ENCODE data around the gene C19orf53. TPM values are rescaled to one million over a fixed set of nuclear protein-coding genes. Genes with fewer than 3 reads are reported as not detected.

The C19orf53 gene
- total and polyA plus RNA-seq, 7 experiments from 2014 or later, result 57.2 to 289 (median 89.0) TPM

DNA sequence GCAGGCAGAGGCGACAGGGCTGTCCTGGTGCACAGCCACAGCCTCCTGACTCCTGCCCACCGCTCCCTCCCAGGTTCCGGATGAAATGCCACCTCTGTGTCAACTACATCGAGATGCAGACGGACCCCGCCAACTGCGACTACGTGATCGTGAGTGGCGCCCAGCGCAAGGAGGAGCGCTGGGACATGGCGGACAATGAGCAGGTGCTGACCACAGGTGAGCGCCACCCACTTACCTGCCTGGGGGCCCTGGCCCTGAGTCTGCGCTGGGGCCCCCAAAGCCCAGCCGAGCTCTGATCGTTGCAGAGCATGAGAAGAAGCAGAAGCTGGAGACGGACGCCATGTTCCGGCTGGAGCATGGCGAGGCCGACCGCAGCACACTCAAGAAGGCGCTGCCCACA is 15.5 kb upstream of the C19orf53 start:
- no peaks in the 10 kb centered on the region for H3K27me3 ChIP-seq (ENCODE audit: control insufficient read depth in 2 of 2, insufficient read depth in 2 of 2, low read length in 2 of 2)
- ATAC-seq, result no peak
- intact Hi-C loops (cut with micrococcal nuclease), result no loop called here
- Mint-ChIP-seq H3K4me3 (no peak overlapping the region), H3K27me3 (no peaks in the 10 kb centered on the region), H3K36me3 (peaks cover 10 to 32% (median 19%) of the 10 kb centered on the region in 5 donors), H3K9me3 (peaks cover 0 to 1% (median 0%) of the 10 kb centered on the region in 11 donors), H3K4me1 (peaks cover 2 to 14% (median 7%) of the 10 kb centered on the region in 7 donors), H3K27ac (no peak overlapping the region)
- POLR2A ChIA-PET, result no interaction called here
- H3K4me3 ChIP-seq (ENCODE audit: low read length), result no peak overlapping the region
- H3K36me3 ChIP-seq (ENCODE audit: control insufficient read depth in 2 of 3, insufficient read depth in 3 of 3, low read length in 3 of 3), result peaks cover 6 to 81% (median 11%) of the 10 kb centered on the region in 3 experiments
- DNase-seq, result no peak
- no peaks in the 10 kb centered on the region for H3K9me3 ChIP-seq (ENCODE audit: control insufficient read depth in 2 of 3, low read length in 3 of 3)
- CTCF ChIA-PET, result no interaction called here
- no peaks in the 10 kb centered on the region for H3K4me1 ChIP-seq (ENCODE audit: control insufficient read depth in 2 of 2, insufficient read depth in 2 of 2, low read length in 2 of 2)
- no peak overlapping the region for H3K27ac ChIP-seq (ENCODE audit: low read depth, low read length)

DNA sequence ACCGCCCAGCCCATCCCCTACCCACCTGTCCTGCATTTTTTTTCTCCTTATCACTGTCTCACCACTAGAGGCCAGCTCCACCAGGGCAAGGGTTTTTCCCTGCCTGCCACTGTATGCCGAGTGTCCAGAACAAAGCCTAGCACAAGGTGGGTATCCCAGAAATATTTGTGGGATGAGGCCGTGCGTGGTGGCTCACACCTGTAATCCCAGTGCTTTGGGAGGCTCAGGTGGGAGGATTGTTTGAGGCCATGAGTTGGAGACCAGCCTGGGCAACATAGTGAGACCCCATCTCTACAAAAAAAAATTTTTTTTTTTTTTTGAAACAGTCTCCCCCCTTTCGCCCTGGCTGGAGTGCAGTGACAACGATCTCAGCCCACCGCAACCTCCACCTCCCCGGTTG is 12.8 kb upstream of the C19orf53 start:
- peaks cover 13 to 25% (median 17%) of the 10 kb centered on the region in 7 donors for H3K4me1 Mint-ChIP-seq
- no peaks in the 10 kb centered on the region for H3K27me3 ChIP-seq (ENCODE audit: control insufficient read depth in 2 of 2, insufficient read depth in 2 of 2, low read length in 2 of 2)
- H3K36me3 ChIP-seq (ENCODE audit: control insufficient read depth in 2 of 3, insufficient read depth in 3 of 3, low read length in 3 of 3), result peaks cover 0 to 54% (median 5%) of the 10 kb centered on the region in 3 experiments
- intact Hi-C loops (cut with micrococcal nuclease), result no loop called here
- H3K4me1 ChIP-seq (ENCODE audit: control insufficient read depth in 2 of 2, insufficient read depth in 2 of 2, low read length in 2 of 2), result peaks cover 0 to 11% of the 10 kb centered on the region in 2 donors
- peaks cover 0 to 1% (median 0%) of the 10 kb centered on the region in 11 donors for H3K9me3 Mint-ChIP-seq
- no peaks in the 10 kb centered on the region for H3K27me3 Mint-ChIP-seq
- H3K4me3 Mint-ChIP-seq, result no peak overlapping the region
- H3K27ac Mint-ChIP-seq, result peak overlapping the region in 1 of 9 donors; percentile 84
- peaks cover 5 to 24% (median 12%) of the 10 kb centered on the region in 5 donors for H3K36me3 Mint-ChIP-seq
- H3K9me3 ChIP-seq (ENCODE audit: control insufficient read depth in 2 of 3, low read length in 3 of 3), result no peaks in the 10 kb centered on the region
- H3K4me3 ChIP-seq (ENCODE audit: low read length), result no peak overlapping the region
- ChIA-PET POLR2A (interaction anchor here (0.7 to 2.0 kb wide), 3 partner anchors 12 to 68 kb away, joined by 3 to 4 read pairs (median 3); a partner anchor contains a TSS), CTCF (no interaction called here)
- no peak for DNase-seq
- ATAC-seq, result no peak
- no peak overlapping the region for H3K27ac ChIP-seq (ENCODE audit: low read depth, low read length)

DNA sequence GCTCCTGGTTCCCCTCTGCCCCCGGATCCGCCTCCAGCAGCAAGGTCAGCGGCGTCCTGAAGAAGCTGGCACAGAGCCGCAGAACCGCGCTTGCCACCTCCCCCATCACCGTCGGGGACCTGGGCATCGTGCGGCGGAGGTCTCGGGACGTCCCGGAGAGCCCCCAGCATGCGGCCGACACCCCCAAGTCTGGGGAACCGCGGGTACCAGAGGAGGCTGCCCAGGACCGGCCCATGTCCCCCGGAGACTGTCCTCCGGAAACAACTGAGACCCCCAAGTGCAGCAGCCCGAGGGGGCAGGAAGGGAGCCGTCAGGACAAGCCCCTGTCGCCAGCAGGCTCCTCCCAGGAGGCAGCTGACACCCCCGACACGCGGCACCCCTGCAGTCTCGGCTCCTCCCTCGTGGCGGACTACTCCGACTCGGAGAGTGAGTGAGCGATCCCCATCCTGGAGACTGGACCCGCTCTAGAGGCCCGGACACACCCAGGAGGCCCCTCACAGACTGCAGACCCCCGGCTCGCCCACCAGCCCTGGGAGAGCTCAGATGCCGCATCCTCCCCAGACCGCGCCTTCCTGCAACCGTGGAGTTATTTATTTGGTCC is 11.5 kb upstream of the C19orf53 start:
- Mint-ChIP-seq H3K9me3 (peaks cover 0 to 1% (median 0%) of the 10 kb centered on the region in 11 donors), H3K4me1 (peaks cover 13 to 27% (median 18%) of the 10 kb centered on the region in 7 donors), H3K4me3 (peak overlapping the region in 2 of 10 donors; percentile 46 to 89), H3K27ac (no peak overlapping the region), H3K36me3 (peaks cover 5 to 18% (median 12%) of the 10 kb centered on the region in 5 donors), H3K27me3 (no peaks in the 10 kb centered on the region)
- ChIA-PET CTCF (no interaction called here), POLR2A (interaction anchor here (0.9 kb wide), 2 partner anchors 11 to 13 kb away, joined by 3 read pairs; no protein-coding TSS in a partner anchor)
- intact Hi-C loops (cut with micrococcal nuclease), result no loop called here
- DNase-seq (no peak), ATAC-seq (no peak)
- no peaks in the 10 kb centered on the region for H3K27me3 ChIP-seq (ENCODE audit: control insufficient read depth in 2 of 2, insufficient read depth in 2 of 2, low read length in 2 of 2)
- no peaks in the 10 kb centered on the region for H3K9me3 ChIP-seq (ENCODE audit: control insufficient read depth in 2 of 3, low read length in 3 of 3)
- H3K27ac ChIP-seq (ENCODE audit: low read depth, low read length), result no peak overlapping the region
- H3K36me3 ChIP-seq (ENCODE audit: control insufficient read depth in 2 of 3, insufficient read depth in 3 of 3, low read length in 3 of 3), result peaks cover 0 to 41% (median 5%) of the 10 kb centered on the region in 3 experiments
- H3K4me1 ChIP-seq (ENCODE audit: control insufficient read depth in 2 of 2, insufficient read depth in 2 of 2, low read length in 2 of 2), result peaks cover 0 to 11% of the 10 kb centered on the region in 2 donors
- no peak overlapping the region for H3K4me3 ChIP-seq (ENCODE audit: low read length)

DNA sequence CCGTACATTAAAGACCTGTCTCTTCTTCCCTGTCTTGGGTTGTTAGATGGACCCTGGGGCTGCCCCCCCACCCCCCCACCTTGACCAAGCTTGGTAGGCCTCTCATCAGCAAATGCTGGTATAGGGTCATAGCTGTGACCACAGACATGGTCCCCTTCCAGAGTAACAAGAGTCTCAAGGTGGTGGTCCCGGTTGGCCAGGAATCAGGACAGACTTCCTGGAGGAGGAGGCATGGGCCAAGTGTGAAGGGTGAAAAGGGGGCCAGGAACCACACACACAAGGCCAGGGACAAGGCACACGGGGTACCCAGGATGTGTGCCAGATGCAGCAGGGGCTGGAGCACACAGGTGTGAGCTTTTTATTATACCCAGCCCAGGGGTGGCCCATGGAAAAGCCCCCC is 11.0 kb upstream of the C19orf53 start:
- Mint-ChIP-seq H3K36me3 (peaks cover 3 to 16% (median 7%) of the 10 kb centered on the region in 5 donors), H3K9me3 (no peaks in the 10 kb centered on the region), H3K4me3 (peak overlapping the region; percentile 62 to 89 (median 79)), H3K4me1 (peaks cover 10 to 26% (median 18%) of the 10 kb centered on the region in 7 donors), H3K27ac (peak overlapping the region in 2 of 9 donors; percentile 51 to 92), H3K27me3 (no peaks in the 10 kb centered on the region)
- H3K27me3 ChIP-seq (ENCODE audit: control insufficient read depth in 2 of 2, insufficient read depth in 2 of 2, low read length in 2 of 2), result no peaks in the 10 kb centered on the region
- peaks cover 0 to 38% (median 5%) of the 10 kb centered on the region in 3 experiments for H3K36me3 ChIP-seq (ENCODE audit: control insufficient read depth in 2 of 3, insufficient read depth in 3 of 3, low read length in 3 of 3)
- no peaks in the 10 kb centered on the region for H3K9me3 ChIP-seq (ENCODE audit: control insufficient read depth in 2 of 3, low read length in 3 of 3)
- intact Hi-C loops (cut with micrococcal nuclease), result no loop called here
- CTCF ChIA-PET, result no interaction called here
- H3K4me3 ChIP-seq (ENCODE audit: low read length), result no peak overlapping the region
- H3K4me1 ChIP-seq (ENCODE audit: control insufficient read depth in 2 of 2, insufficient read depth in 2 of 2, low read length in 2 of 2), result peaks cover 0 to 11% of the 10 kb centered on the region in 2 donors
- no peak for ATAC-seq
- DNase-seq, result no peak
- POLR2A ChIA-PET, result interaction anchor here (0.9 kb wide), 1 partner anchor 10 kb away, joined by 3 read pairs; no protein-coding TSS in a partner anchor
- no peak overlapping the region for H3K27ac ChIP-seq (ENCODE audit: low read depth, low read length)

DNA sequence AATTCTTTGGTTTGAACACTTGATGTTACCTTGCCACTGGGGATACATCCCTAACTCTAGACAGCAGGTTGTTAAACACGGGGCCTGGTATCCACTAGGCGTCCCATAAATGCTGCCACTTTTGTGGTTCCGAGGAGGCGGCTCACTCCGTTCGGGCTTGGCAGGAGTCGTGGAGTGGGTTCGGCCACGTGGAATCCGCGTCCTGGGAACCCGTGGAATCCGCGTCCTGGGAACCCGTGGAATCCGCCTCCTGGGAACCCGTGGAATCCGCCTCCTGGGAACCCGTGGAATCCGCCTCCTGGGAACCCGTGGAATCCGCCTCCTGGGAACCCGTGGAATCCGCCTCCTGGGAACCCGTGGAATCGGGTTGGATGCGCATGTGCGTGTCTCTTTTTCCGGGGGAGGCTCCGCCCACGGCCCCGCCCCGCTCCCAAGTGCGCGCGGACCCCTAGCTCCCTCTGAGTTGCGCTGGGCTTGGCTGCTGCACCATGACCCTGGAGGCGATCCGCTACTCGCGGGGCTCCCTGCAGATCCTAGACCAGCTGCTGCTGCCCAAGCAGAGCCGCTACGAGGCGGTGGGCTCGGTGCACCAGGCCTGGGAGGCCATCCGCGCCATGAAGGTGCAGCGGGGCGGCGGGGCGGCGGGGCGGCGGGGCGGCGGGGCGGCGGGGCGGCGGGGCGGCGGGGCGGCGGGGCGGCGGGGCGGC is 10.0 kb upstream of the C19orf53 start, which contains the start of gene MRI1:
TSS of gene MRI1 (plus strand) at position 422 of the 707 bp plus-strand sequence. CDS start at position 489, 67 bp downstream.
- Mint-ChIP-seq H3K27me3 (no peaks in the 10 kb centered on the region), H3K9me3 (no peaks in the 10 kb centered on the region), H3K27ac (peak within 1 kb of the TSS; percentile 82 to 94 (median 89)), H3K4me3 (peak within 1 kb of the TSS; percentile 76 to 94 (median 90)), H3K4me1 (peaks cover 8 to 25% (median 18%) of the 10 kb centered on the region in 7 donors), H3K36me3 (peaks cover 0 to 15% (median 4%) of the 10 kb centered on the region in 5 donors)
- POLR2A ChIA-PET, result interaction anchor here (1.4 kb wide), 3 partner anchors 9 to 242 kb away, joined by 3 to 12 read pairs (median 6); partner anchors contain the start of genes C19orf53 and RFX1
- Histone ChIP-seq H3K27me3 (ENCODE audit: control insufficient read depth in 2 of 2, insufficient read depth in 2 of 2, low read length in 2 of 2) (no peaks in the 10 kb centered on the region), H3K4me3 (ENCODE audit: low read length) (peak within 1 kb of the TSS; percentile 67), H3K36me3 (ENCODE audit: control insufficient read depth in 2 of 3, insufficient read depth in 3 of 3, low read length in 3 of 3) (peaks cover 0 to 38% (median 3%) of the 10 kb centered on the region in 3 experiments), H3K4me1 (ENCODE audit: control insufficient read depth in 2 of 2, insufficient read depth in 2 of 2, low read length in 2 of 2) (peaks cover 0 to 11% of the 10 kb centered on the region in 2 donors), H3K9me3 (ENCODE audit: control insufficient read depth in 2 of 3, low read length in 3 of 3) (no peaks in the 10 kb centered on the region), H3K27ac (ENCODE audit: low read depth, low read length) (peak within 1 kb of the TSS; percentile 84)
- intact Hi-C loops (cut with micrococcal nuclease), result loop anchor here (1.0 to 2.0 kb wide), 2 partner anchors 15 to 17 kb away; a partner anchor contains a TSS
- ATAC-seq, result peak; percentile 85
- CTCF ChIA-PET, result no interaction called here
- DNase-seq, result peak; percentile 23 to 70 (median 43)

DNA sequence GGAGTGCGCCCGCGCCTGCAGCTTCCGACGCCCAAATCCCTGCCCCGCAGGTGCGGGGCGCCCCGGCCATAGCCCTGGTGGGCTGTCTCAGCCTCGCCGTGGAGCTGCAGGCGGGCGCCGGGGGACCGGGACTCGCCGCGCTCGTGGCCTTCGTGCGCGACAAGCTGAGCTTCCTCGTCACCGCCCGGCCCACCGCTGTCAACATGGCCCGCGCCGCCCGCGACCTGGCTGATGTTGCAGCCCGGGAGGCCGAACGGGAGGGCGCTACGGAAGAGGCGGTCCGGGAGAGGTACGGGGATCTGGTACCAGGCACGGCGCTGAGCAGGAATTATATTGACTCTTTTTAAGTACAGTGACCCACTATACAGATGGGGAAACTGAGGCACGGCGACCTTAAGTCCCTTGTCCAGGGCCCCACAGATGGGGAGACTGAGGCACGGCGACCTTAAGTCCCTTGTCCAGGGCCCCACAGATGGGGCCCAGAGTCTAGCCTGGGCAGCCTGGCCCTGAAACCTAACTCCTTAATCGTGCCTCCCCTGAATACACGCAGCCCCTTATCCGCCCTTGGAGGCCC is 9.3 kb upstream of the C19orf53 start:
- Histone ChIP-seq H3K4me1 (ENCODE audit: control insufficient read depth in 2 of 2, insufficient read depth in 2 of 2, low read length in 2 of 2) (peaks cover 0 to 11% of the 10 kb centered on the region in 2 donors), H3K36me3 (ENCODE audit: control insufficient read depth in 2 of 3, insufficient read depth in 3 of 3, low read length in 3 of 3) (peaks cover 0 to 42% (median 3%) of the 10 kb centered on the region in 3 experiments), H3K4me3 (ENCODE audit: low read length) (peak overlapping the region; percentile 54), H3K27ac (ENCODE audit: low read depth, low read length) (peak overlapping the region; percentile 63), H3K27me3 (ENCODE audit: control insufficient read depth in 2 of 2, insufficient read depth in 2 of 2, low read length in 2 of 2) (no peaks in the 10 kb centered on the region), H3K9me3 (ENCODE audit: control insufficient read depth in 2 of 3, low read length in 3 of 3) (no peaks in the 10 kb centered on the region)
- H3K27me3 Mint-ChIP-seq, result no peaks in the 10 kb centered on the region
- ChIA-PET POLR2A (interaction anchor here (1.4 kb wide), 3 partner anchors 8 to 241 kb away, joined by 3 to 12 read pairs (median 6); partner anchors contain the start of genes C19orf53 and RFX1), CTCF (interaction anchor here (0.6 kb wide), 1 partner anchor 724 kb away, joined by 3 read pairs; no protein-coding TSS in a partner anchor)
- ATAC-seq (peak; percentile 71), DNase-seq (peak in 8 of 9 donors; percentile 14 to 46 (median 32))
- H3K36me3 Mint-ChIP-seq, result peaks cover 0 to 12% (median 4%) of the 10 kb centered on the region in 5 donors
- peaks cover 8 to 25% (median 18%) of the 10 kb centered on the region in 7 donors for H3K4me1 Mint-ChIP-seq
- intact Hi-C loops (cut with micrococcal nuclease), result loop anchor here (1.0 to 2.0 kb wide), 2 partner anchors 16 to 18 kb away; a partner anchor contains a TSS
- H3K9me3 Mint-ChIP-seq, result no peaks in the 10 kb centered on the region
- peak overlapping the region; percentile 75 to 94 (median 89) for H3K27ac Mint-ChIP-seq
- H3K4me3 Mint-ChIP-seq, result peak overlapping the region; percentile 76 to 94 (median 90)

Data from naive thymus-derived CD4-positive, alpha-beta T cell (primary cell).